GM23248 (cell line): ENCODE data around the gene NAPEPLD.

Source experiments
- EZH2 ChIP-seq: fragments of 200-600 bp; sonication (generic); IDR thresholded peaks from 2 replicates; pipeline ENCODE4 v1.6.1; 2018; ENCODE audit warnings: antibody characterized with exemption, mild to moderate bottlenecking; ENCODE audit not compliant: insufficient read depth, poor library complexity, severe bottlenecking
- EZH2phosphoT487 ChIP-seq: fragments of 200-600 bp; sonication (generic); IDR thresholded peaks from 2 replicates; pipeline ENCODE4 v1.6.1; 2018; ENCODE audit warnings: antibody characterized with exemption, moderate library complexity, mild to moderate bottlenecking, low read depth; ENCODE audit not compliant: insufficient read depth

- TF ChIP-seq EZH2 (no peak), EZH2phosphoT487 (no peak)
Measured at GRCh38 chr7:103148131-103148993, 537 bp downstream of the NAPEPLD start.
